Kidney epithelial cell (primary cell): Measurements from ENCODE around the gene CRYAA. TPM values are rescaled to one million over a fixed set of nuclear protein-coding genes. Genes with fewer than 3 reads are reported as not detected.

ENCODE experiments used
- DNase-seq: peaks from one replicate; pipeline ENCODE4 v3.0.0-alpha.2; 2010; ENCODE audit warnings: low read depth
- H3K27me3 ChIP-seq: 2 replicates; pipeline ENCODE4 v1.6.0; 2011; ENCODE audit warnings: low read length; ENCODE audit not compliant: control insufficient read depth, insufficient read depth
- H3K36me3 ChIP-seq: 2 replicates; pipeline ENCODE4 v1.5.1; 2011; ENCODE audit warnings: low read length; ENCODE audit not compliant: control insufficient read depth, insufficient read depth
- H3K4me3 ChIP-seq: 2 replicates; pipeline ENCODE4 v1.5.1; 2011; ENCODE audit warnings: low read depth, mild to moderate bottlenecking, control low read depth, low read length
- CTCF ChIP-seq: IDR thresholded peaks from 2 replicates; pipeline ENCODE4 v1.5.1; 2011; ENCODE audit warnings: mild to moderate bottlenecking, moderate library complexity, low read length, control low read depth, inconsistent platforms; ENCODE audit not compliant: insufficient read depth, poor library complexity, severe bottlenecking
- total RNA-seq: library from RNA; depleted of rRNA; stranded (reverse); fragments of >200 nt; gene quantifications from 2 replicates; pipeline ENCODE4 v1.2.3, GENCODE V29; 2015

Gene CRYAA
- total RNA-seq, 1 donor from 2014 or later, result not detected

GRCh38 chr21:43187715-43188114 lies 18.9 kb downstream of the CRYAA start:
- no peak for TF ChIP-seq CTCF
- H3K36me3 ChIP-seq, result no peaks in the 10 kb centered on the region
- no peak overlapping the region for H3K4me3 ChIP-seq
- no peaks in the 10 kb centered on the region for H3K27me3 ChIP-seq
- no peak for DNase-seq

DNA sequence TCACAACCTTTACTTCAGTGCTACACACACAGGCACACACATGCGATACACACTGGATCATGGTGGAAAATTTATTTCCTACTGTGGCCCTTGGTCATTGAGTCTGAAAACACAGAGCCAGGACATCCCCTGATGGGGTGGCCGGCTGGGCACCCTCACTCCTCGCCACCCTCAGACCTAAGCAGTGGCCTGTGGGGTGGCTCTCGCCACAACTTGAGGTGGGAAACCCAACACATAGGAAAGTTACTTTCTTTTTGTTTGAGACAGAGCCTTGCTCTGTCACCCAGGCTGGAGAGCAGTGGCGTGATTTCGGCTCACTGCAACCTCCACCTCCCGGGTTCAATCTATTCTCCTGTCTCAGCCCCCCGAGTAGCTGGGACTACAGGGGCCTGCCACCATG lies 19.4 kb downstream of the CRYAA start:
- TF ChIP-seq CTCF, result no peak
- no peaks in the 10 kb centered on the region for H3K27me3 ChIP-seq
- no peak overlapping the region for H3K4me3 ChIP-seq
- no peaks in the 10 kb centered on the region for H3K36me3 ChIP-seq
- DNase-seq, result no peak

DNA sequence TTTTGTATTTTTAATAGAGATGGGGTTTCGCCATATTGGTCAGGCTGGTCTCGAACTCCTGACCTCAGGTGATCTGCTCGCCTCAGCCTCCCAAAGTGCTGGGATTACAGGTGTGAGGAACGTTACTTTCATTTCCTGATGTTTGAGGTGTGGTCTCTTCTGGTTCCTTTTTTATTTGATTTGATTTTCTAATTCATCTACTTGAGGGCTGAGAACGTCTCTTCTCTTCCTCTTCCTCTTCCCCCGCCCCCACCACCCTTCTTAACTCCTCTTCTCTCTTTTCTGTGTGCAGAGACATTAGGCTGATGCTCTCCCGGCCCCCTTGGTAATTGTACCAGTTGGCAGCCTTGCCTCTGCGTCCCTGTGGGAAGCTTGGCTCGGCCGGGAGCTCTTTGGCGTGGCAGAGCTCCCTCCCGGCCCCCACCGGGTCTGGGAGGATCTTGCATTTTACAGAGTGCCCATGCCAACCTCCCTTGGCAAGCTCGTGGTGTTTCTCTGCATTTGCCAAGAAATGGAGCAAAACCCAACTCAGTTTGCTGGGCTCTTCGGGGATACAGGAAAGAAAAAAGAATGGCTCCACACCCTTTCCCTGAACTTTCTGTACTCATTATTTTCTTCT lies 19.9 kb downstream of the CRYAA start:
- H3K4me3 ChIP-seq, result no peak overlapping the region
- DNase-seq, result no peak
- H3K27me3 ChIP-seq, result no peaks in the 10 kb centered on the region
- no peak for TF ChIP-seq CTCF
- no peaks in the 10 kb centered on the region for H3K36me3 ChIP-seq

- DNase-seq, result no peak
- Histone ChIP-seq H3K4me3 (no peak overlapping the region), H3K36me3 (no peaks in the 10 kb centered on the region), H3K27me3 (no peaks in the 10 kb centered on the region)
- TF ChIP-seq CTCF, result no peak
These were observed 21.1 kb downstream of the CRYAA start for GRCh38 chr21:43189936-43190335.

DNA sequence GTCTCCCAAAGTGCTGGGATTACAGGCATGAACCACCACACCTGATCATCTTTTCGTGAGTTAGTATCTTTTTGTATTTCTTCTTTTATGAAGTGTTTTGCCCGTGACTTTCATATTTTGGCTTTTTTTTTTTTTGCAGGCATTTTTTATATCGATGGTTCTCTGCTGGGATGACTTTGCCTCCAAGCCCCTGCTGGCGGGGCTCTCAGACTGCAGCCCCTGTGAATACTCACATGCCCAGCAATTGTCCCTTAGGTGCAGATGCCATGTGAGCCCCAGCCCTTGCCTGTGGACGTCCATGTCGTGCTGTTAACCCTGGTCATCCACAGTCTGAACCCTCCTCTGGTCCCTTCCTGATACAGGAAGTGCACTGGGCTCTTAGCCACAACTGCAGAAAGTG lies 21.7 kb downstream of the CRYAA start:
- Histone ChIP-seq H3K4me3 (no peak overlapping the region), H3K36me3 (no peaks in the 10 kb centered on the region), H3K27me3 (no peaks in the 10 kb centered on the region)
- TF ChIP-seq CTCF, result no peak
- no peak for DNase-seq

- H3K27me3 ChIP-seq, result no peaks in the 10 kb centered on the region
- DNase-seq, result no peak
These were observed 22.1 kb downstream of the CRYAA start for GRCh38 chr21:43190951-43191350.

More at GRCh38 chr21:43190951-43191350, 22.1 kb downstream of the CRYAA start:
- TF ChIP-seq CTCF, result no peak
- Histone ChIP-seq H3K4me3 (no peak overlapping the region), H3K36me3 (no peaks in the 10 kb centered on the region)
